GM12878 (cell line): ENCODE results near the gene SNED1. TPM values are rescaled to one million over a fixed set of nuclear protein-coding genes. Genes with fewer than 3 reads are reported as not detected.

Experiments used
- ATAC-seq: fragments of 200-7000 bp; cut with Tn5 transposase; 3 replicates; pipeline ENCODE4 v1.9.1; 2020; ENCODE audit warnings: mild to moderate bottlenecking, moderate library complexity
- BruUV-seq: library from RNA; stranded (reverse); fragments of 400-500 nt; replicated peaks from 2 replicates; lab custom pipeline; 2021; lab: Mats Ljungman, UMichigan
- CTCF ChIA-PET: fragments of 300-600 bp; sonication (Branson Sonifier 250); formaldehyde crosslinking; extraction: SDS; loops from one replicate; lab custom pipeline; 2021; ENCODE audit warnings: inconsistent platforms; lab: Yijun Ruan, JAX
- POLR2A ChIA-PET: fragments of 350-600 bp; formaldehyde crosslinking; extraction: SDS; loops from one replicate; lab custom pipeline; 2021; ENCODE audit warnings: inconsistent platforms; lab: Charles Lee
- RAD21 ChIA-PET: fragments of 300-600 bp; sonication (Branson Sonifier 250); formaldehyde crosslinking; loops from one replicate; lab custom pipeline; 2023; ENCODE audit warnings: antibody characterized with exemption; ENCODE audit not compliant: unreplicated experiment; lab: Charles Lee
- SMC1A ChIA-PET: fragments of 300-600 bp; sonication (Branson Sonifier 250); formaldehyde crosslinking; loops from one replicate; lab custom pipeline; 2023; ENCODE audit not compliant: unreplicated experiment, uncharacterized antibody; lab: Charles Lee
- DNase-seq: peaks from one replicate; pipeline ENCODE4 v3.0.0-alpha.2; 2011; ENCODE audit warnings: low read depth, low spot score
- FAIRE-seq: peaks from 3 replicates; lab custom pipeline; 2011; peaks lifted over from hg19 to GRCh38; lab: Jason Lieb, UNC
- H2AFZ ChIP-seq: 2 replicates; pipeline ENCODE4 v1.6.0; 2011; ENCODE audit warnings: low read depth, low read length, control low read depth; ENCODE audit not compliant: control insufficient read depth
- H3K27ac ChIP-seq: 2 replicates; pipeline ENCODE4 v1.5.1; 2011; ENCODE audit warnings: control low read depth; ENCODE audit not compliant: control insufficient read depth, insufficient read depth
- H3K27me3 ChIP-seq, 2 experiments: replicated peaks in 1 of 2; 2 replicates each; pipeline versions ENCODE4 v1.6.0 to v1.6.1; 2011; ENCODE audit warnings: low read length in 1 of 2; ENCODE audit not compliant: control insufficient read depth in 2 of 2, insufficient read depth in 2 of 2
- H3K36me3 ChIP-seq, 2 experiments: 2 replicates each; pipeline ENCODE4 v1.5.1; 2011; ENCODE audit warnings: low read length in 1 of 2; ENCODE audit not compliant: control insufficient read depth in 2 of 2, insufficient read depth in 2 of 2
- H3K4me1 ChIP-seq: 2 replicates; pipeline ENCODE4 v1.6.1; 2011; ENCODE audit warnings: mild to moderate bottlenecking, low read length, moderate library complexity, mixed read lengths; ENCODE audit not compliant: control insufficient read depth, insufficient read depth
- H3K4me2 ChIP-seq: 2 replicates; pipeline ENCODE4 v1.6.0; 2011; ENCODE audit warnings: control low read depth; ENCODE audit not compliant: control insufficient read depth, insufficient read depth
- H3K4me3 ChIP-seq: fragments of 200-600 bp; sonication (generic); 2 replicates; pipeline ENCODE4 v1.5.1; 2016
- H3K79me2 ChIP-seq: 2 replicates; pipeline ENCODE4 v1.6.0; 2011; ENCODE audit warnings: low read length; ENCODE audit not compliant: control insufficient read depth, insufficient read depth
- H3K9ac ChIP-seq: 2 replicates; pipeline ENCODE4 v1.8.0; 2011; ENCODE audit warnings: low read length, control low read depth, mixed read lengths; ENCODE audit not compliant: control insufficient read depth, insufficient read depth
- H3K9me3 ChIP-seq: replicated peaks from 3 replicates; pipeline ENCODE4 v1.5.1; 2011; ENCODE audit warnings: mild to moderate bottlenecking, low read length; ENCODE audit not compliant: control insufficient read depth, insufficient read depth
- H4K20me1 ChIP-seq: 2 replicates; pipeline ENCODE4 v1.6.0; 2011; ENCODE audit not compliant: control insufficient read depth, insufficient read depth
- BRCA1 ChIP-seq: IDR thresholded peaks from 2 replicates; pipeline ENCODE4 v1.6.1; 2011; ENCODE audit warnings: low read depth, low read length, improper control_type of control experiment
- CREB1 ChIP-seq: IDR thresholded peaks from 2 replicates; pipeline ENCODE4 v1.6.1; 2012; ENCODE audit warnings: low read depth, mild to moderate bottlenecking, inconsistent platforms
- EP300 ChIP-seq, 2 experiments: fragments of 150-350 bp in 1 of 2; IDR thresholded peaks; 2 replicates each; pipeline ENCODE4 v1.6.1; 2011 to 2012; ENCODE audit warnings: low read depth in 2 of 2, low read length in 2 of 2, borderline replicate concordance in 1 of 2, improper control_type of control experiment in 1 of 2, inconsistent platforms in 1 of 2; ENCODE audit not compliant: control insufficient read depth in 1 of 2
- FOXM1 ChIP-seq: IDR thresholded peaks from 2 replicates; pipeline ENCODE4 v1.6.1; 2012; ENCODE audit warnings: low read depth, mild to moderate bottlenecking, inconsistent platforms, low read length, moderate library complexity
- MEF2A ChIP-seq: IDR thresholded peaks from 2 replicates; pipeline ENCODE4 v1.6.1; 2011; ENCODE audit warnings: low read depth, mild to moderate bottlenecking, low read length, moderate library complexity; ENCODE audit not compliant: insufficient read depth
- MXI1 ChIP-seq: fragments of 150-350 bp; IDR thresholded peaks from 2 replicates; pipeline ENCODE4 v1.6.1; 2011; ENCODE audit warnings: low read depth, mild to moderate bottlenecking, inconsistent platforms, low read length, improper control_type of control experiment
- RB1 ChIP-seq: fragments of 450-650 bp; formaldehyde crosslinking; IDR thresholded peaks from 2 replicates; pipeline ENCODE4 v1.6.1; 2017; ENCODE audit warnings: mild to moderate bottlenecking, borderline replicate concordance
- RCOR1 ChIP-seq: conservative IDR thresholded peaks from 2 replicates; pipeline ENCODE4 v1.6.1; 2012; ENCODE audit warnings: low read depth, low read length, improper control_type of control experiment
- SREBF2 ChIP-seq: IDR thresholded peaks from 2 replicates; pipeline ENCODE4 v1.6.1; 2012; ENCODE audit warnings: mild to moderate bottlenecking, low read length
- ZZZ3 ChIP-seq: IDR thresholded peaks from 2 replicates; pipeline ENCODE4 v1.6.1; 2011; ENCODE audit warnings: low read depth; ENCODE audit not compliant: control insufficient read depth, insufficient read length
- WGBS: methylation state at CpG from one replicate; pipeline ENCODE4 v1.1.6; 2016; ENCODE audit warnings: low lambda C conversion rate; ENCODE audit not compliant: insufficient replicate concordance, insufficient coverage; ENCODE audit errors: missing lambda C conversion rate; 5-methylcytosine and 5-hydroxymethylcytosine counted together
- in situ Hi-C: fragments of 300-500 bp; cut with MboI; formaldehyde crosslinking; loops from 9 replicates; pipeline ENCODE4 v1.14.3; 2018; ENCODE audit warnings: mixed read lengths
- intact Hi-C: fragments of 100-400 bp; cut with micrococcal nuclease; formaldehyde crosslinking; loops from one replicate; pipeline ENCODE4 v1.14.2; 2022; ENCODE audit not compliant: unreplicated experiment
- polyA plus RNA-seq, 11 experiments: library from polyadenylated mRNA; depleted of rRNA in 4 of 11; unstranded in 6 of 11; stranded (reverse) in 5 of 11; fragments of >200 nt; fragmentation: Nextera tagmentation in 4 of 11; fragmentation: Illumina TruSeq in 1 of 11; extraction: Ambion mirVana in 4 of 11; extraction: Trizol in 1 of 11; gene quantifications; 1 replicate in 1 of 11; 2 replicates in 10 of 11; pipeline versions ENCODE4 v1.2.1 to v1.2.3, GENCODE V29; 2011 to 2016; ENCODE audit warnings: inconsistent platforms in 2 of 11, missing spikeins in 2 of 11, low read depth in 1 of 11
- total RNA-seq, 4 experiments: library from RNA; depleted of rRNA in 3 of 4; stranded (reverse); fragments of >200 nt in 3 of 4; fragmentation: Illumina TruSeq in 1 of 4; extraction: Trizol in 1 of 4; gene quantifications; 2 replicates each; pipeline versions ENCODE4 v1.2.1 to v1.2.3, GENCODE V29; 2013 to 2021
- TF ChIP-seq, protein P1 (sequence below): IDR thresholded peaks from 2 replicates; pipeline ENCODE4 v1.6.1; 2011; ENCODE audit warnings: mild to moderate bottlenecking, low read depth, low read length, moderate library complexity; ENCODE audit not compliant: insufficient replicate concordance
- TF ChIP-seq, protein P2 (sequence below): IDR thresholded peaks from 2 replicates; pipeline ENCODE4 v1.6.1; 2012; ENCODE audit warnings: low read depth, low read length, improper control_type of control experiment
- TF ChIP-seq, protein P3 (sequence below): fragments of 450-650 bp; IDR thresholded peaks from 2 replicates; pipeline ENCODE4 v1.6.1; 2016; ENCODE audit warnings: mild to moderate bottlenecking
- TF ChIP-seq, protein P4 (sequence below): fragments of 450-650 bp; formaldehyde crosslinking; IDR thresholded peaks from 2 replicates; pipeline ENCODE4 v1.5.0; 2022; ENCODE audit warnings: mild to moderate bottlenecking, missing genetic modification characterization
- TF ChIP-seq, protein P5 (sequence below): IDR thresholded peaks from 2 replicates; pipeline ENCODE4 v1.6.1; 2011; ENCODE audit warnings: borderline replicate concordance, low read depth, mild to moderate bottlenecking, moderate library complexity, low read length; ENCODE audit not compliant: insufficient read depth, poor library complexity, severe bottlenecking

SNED1 gene
- total and polyA plus RNA-seq, 10 of the 15 experiments (the other 5 are each of a cell fraction or from before 2014, with no cell fraction given): 0.05 to 8.4 (median 3.0) TPM

DNA sequence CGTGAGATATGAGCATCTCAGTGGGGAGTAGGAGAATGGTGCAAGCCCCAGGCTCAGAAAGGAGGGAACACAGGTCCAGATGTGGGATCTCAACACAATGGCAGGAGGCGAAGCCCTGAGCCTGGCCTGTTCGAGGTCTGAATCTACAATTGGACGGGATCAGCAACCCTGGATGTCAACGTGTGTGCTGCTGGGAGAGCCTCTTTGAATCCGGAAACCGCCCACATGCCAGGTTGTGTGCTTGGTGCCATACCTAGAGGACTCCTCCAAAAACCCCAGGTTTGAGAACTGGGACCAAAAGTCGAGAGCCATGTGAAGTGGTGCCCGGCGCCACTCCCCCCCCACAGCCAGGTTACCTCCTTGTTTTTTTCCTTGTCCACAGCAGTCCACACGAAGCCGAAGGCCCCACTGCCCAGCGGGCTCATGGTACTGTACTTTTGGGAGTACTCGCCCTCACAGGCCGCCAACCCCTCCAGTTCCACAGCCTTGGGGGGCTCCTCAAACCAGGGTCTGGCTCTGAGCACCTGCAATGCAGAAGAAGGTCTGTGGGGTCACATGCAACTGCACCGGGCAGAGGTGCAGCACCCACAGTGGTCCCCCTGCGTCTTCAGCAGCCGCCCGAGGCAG is 124.1 kb downstream of the SNED1 start:
- in situ Hi-C loops (no loop called here), intact Hi-C loops (no loop called here)
- ChIA-PET POLR2A (interaction anchor here (1.8 kb wide), 1 partner anchor 10 kb away, joined by 8 read pairs; no protein-coding TSS in a partner anchor), RAD21 (interaction anchor here (1.2 kb wide), 1 partner anchor 27 kb away, joined by 3 read pairs; the partner anchor contains the start of gene PASK), CTCF (interaction anchor here (1.3 kb wide), 1 partner anchor 27 kb away, joined by 3 read pairs; the partner anchor contains the start of gene PASK), SMC1A (interaction anchor here (1.0 to 1.3 kb wide), 4 partner anchors 10 to 28 kb away, joined by 3 to 7 read pairs (median 4); partner anchors contain the start of genes PASK and PPP1R7)
- Histone ChIP-seq H3K9ac (no peak overlapping the region), H3K27me3 (no peaks in the 10 kb centered on the region), H3K4me3 (no peak overlapping the region), H4K20me1 (no peaks in the 10 kb centered on the region), H3K27ac (no peak overlapping the region), H2AFZ (no peak overlapping the region), H3K79me2 (peaks cover 31% of the 10 kb centered on the region), H3K36me3 (peaks cover 14 to 19% of the 10 kb centered on the region in 2 experiments; a peak in 3 of 4 replicates), H3K9me3 (peaks cover 3% of the 10 kb centered on the region), H3K4me2 (no peak overlapping the region), H3K4me1 (peaks cover 20% of the 10 kb centered on the region)
- FAIRE-seq (no peak), ATAC-seq (no peak), DNase-seq (no peak)
- WGBS: 95% methylated on average over 19 of the region's 19 CpGs
- no TSS peak for BruUV-seq
- TF ChIP-seq ZZZ3 (no peak), BRCA1 (no peak), RCOR1 (no peak), FOXM1 (no peak), SREBF2 (no peak), RB1 (no peak), EP300 (IDR thresholded peaks at IDR 0.05; ENCODE audit: borderline replicate concordance in 1 of 2, control insufficient read depth in 1 of 2, low read depth in 2 of 2, low read length in 2 of 2) (no peak), MEF2A (no peak), CREB1 (no peak), MXI1 (no peak)
- TF ChIP-seq, protein P1, sequence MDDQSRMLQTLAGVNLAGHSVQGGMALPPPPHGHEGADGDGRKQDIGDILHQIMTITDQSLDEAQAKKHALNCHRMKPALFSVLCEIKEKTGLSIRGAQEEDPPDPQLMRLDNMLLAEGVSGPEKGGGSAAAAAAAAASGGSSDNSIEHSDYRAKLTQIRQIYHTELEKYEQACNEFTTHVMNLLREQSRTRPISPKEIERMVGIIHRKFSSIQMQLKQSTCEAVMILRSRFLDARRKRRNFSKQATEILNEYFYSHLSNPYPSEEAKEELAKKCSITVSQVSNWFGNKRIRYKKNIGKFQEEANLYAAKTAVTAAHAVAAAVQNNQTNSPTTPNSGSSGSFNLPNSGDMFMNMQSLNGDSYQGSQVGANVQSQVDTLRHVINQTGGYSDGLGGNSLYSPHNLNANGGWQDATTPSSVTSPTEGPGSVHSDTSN: no peak
- TF ChIP-seq, protein P2, sequence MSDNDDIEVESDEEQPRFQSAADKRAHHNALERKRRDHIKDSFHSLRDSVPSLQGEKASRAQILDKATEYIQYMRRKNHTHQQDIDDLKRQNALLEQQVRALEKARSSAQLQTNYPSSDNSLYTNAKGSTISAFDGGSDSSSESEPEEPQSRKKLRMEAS: no peak
- TF ChIP-seq, protein P3, sequence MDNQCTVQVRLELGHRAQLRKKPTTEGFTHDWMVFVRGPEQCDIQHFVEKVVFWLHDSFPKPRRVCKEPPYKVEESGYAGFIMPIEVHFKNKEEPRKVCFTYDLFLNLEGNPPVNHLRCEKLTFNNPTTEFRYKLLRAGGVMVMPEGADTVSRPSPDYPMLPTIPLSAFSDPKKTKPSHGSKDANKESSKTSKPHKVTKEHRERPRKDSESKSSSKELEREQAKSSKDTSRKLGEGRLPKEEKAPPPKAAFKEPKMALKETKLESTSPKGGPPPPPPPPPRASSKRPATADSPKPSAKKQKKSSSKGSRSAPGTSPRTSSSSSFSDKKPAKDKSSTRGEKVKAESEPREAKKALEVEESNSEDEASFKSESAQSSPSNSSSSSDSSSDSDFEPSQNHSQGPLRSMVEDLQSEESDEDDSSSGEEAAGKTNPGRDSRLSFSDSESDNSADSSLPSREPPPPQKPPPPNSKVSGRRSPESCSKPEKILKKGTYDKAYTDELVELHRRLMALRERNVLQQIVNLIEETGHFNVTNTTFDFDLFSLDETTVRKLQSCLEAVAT: no peak
- TF ChIP-seq, protein P4, sequence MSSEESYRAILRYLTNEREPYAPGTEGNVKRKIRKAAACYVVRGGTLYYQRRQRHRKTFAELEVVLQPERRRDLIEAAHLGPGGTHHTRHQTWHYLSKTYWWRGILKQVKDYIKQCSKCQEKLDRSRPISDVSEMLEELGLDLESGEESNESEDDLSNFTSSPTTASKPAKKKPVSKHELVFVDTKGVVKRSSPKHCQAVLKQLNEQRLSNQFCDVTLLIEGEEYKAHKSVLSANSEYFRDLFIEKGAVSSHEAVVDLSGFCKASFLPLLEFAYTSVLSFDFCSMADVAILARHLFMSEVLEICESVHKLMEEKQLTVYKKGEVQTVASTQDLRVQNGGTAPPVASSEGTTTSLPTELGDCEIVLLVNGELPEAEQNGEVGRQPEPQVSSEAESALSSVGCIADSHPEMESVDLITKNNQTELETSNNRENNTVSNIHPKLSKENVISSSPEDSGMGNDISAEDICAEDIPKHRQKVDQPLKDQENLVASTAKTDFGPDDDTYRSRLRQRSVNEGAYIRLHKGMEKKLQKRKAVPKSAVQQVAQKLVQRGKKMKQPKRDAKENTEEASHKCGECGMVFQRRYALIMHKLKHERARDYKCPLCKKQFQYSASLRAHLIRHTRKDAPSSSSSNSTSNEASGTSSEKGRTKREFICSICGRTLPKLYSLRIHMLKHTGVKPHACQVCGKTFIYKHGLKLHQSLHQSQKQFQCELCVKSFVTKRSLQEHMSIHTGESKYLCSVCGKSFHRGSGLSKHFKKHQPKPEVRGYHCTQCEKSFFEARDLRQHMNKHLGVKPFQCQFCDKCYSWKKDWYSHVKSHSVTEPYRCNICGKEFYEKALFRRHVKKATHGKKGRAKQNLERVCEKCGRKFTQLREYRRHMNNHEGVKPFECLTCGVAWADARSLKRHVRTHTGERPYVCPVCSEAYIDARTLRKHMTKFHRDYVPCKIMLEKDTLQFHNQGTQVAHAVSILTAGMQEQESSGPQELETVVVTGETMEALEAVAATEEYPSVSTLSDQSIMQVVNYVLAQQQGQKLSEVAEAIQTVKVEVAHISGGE (CRISPR knock-in tag): no peak
- TF ChIP-seq, protein P5, sequence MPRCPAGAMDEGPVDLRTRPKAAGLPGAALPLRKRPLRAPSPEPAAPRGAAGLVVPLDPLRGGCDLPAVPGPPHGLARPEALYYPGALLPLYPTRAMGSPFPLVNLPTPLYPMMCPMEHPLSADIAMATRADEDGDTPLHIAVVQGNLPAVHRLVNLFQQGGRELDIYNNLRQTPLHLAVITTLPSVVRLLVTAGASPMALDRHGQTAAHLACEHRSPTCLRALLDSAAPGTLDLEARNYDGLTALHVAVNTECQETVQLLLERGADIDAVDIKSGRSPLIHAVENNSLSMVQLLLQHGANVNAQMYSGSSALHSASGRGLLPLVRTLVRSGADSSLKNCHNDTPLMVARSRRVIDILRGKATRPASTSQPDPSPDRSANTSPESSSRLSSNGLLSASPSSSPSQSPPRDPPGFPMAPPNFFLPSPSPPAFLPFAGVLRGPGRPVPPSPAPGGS: no peak
